Measurements from ENCODE around the gene CGB8.

- TF ChIP-seq CEBPB (IDR thresholded peaks at IDR 0.05) (no peak), EGR1 (IDR thresholded peaks at IDR 0.05) (no peak), TCF12 (IDR thresholded peaks at IDR 0.05; ENCODE audit: low read depth) (no peak), TAF1 (IDR thresholded peaks at IDR 0.05; ENCODE audit: low read depth) (no peak), EP300 (IDR thresholded peaks at IDR 0.05; ENCODE audit: borderline replicate concordance) (no peak), YY1 (IDR thresholded peaks at IDR 0.05; ENCODE audit: low read depth) (no peak)
These were observed 34.0 kb downstream of the CGB8 start for GRCh38 chr19:49014870-49015255.

All from Ishikawa (cell line).